H1 (cell line): Measurements from ENCODE around the gene MYOM3. TPM values are rescaled to one million over a fixed set of nuclear protein-coding genes. Genes with fewer than 3 reads are reported as not detected.

ENCODE experiments used
- CTCF ChIA-PET: fragments of 300-600 bp; sonication (Branson Sonifier 250); formaldehyde crosslinking; loops from one replicate; lab custom pipeline; 2021; ENCODE audit not compliant: partially characterized antibody; lab: Charles Lee
- POLR2A ChIA-PET: fragments of 300-600 bp; sonication (Branson Sonifier 250); formaldehyde crosslinking; loops from one replicate; lab custom pipeline; 2021; ENCODE audit warnings: inconsistent platforms; ENCODE audit not compliant: partially characterized antibody; lab: Charles Lee
- DNase-seq, 2 experiments: peaks; one replicate each; pipeline versions ENCODE4 v3.0.0 to v3.0.0-alpha.2; 2010 to 2022; ENCODE audit warnings: low spot score in 2 of 2, low read depth in 1 of 2, mixed read lengths in 1 of 2
- FAIRE-seq: peaks from 2 replicates; lab custom pipeline; 2011; peaks lifted over from hg19 to GRCh38; lab: Jason Lieb, UNC
- H2AFZ ChIP-seq: 2 replicates; pipeline ENCODE4 v1.8.1; 2012; ENCODE audit warnings: low read length, inconsistent platforms
- H2AK5ac ChIP-seq: 2 replicates; pipeline ENCODE4 v1.6.1; 2013; ENCODE audit warnings: low read depth, low read length
- H2BK120ac ChIP-seq: replicated peaks from 2 replicates; pipeline ENCODE3; 2013; ENCODE audit warnings: low read depth, low read length, inconsistent platforms
- H2BK12ac ChIP-seq: 2 replicates; pipeline ENCODE4 v1.6.1; 2013; ENCODE audit warnings: low read depth, low read length
- H2BK15ac ChIP-seq: 2 replicates; pipeline ENCODE4 v1.6.1; 2013; ENCODE audit warnings: low read length
- H2BK20ac ChIP-seq: 2 replicates; pipeline ENCODE4 v1.6.1; 2013; ENCODE audit warnings: low read length
- H2BK5ac ChIP-seq: 2 replicates; pipeline ENCODE4 v1.6.1; 2013; ENCODE audit warnings: low read depth, low read length
- H3K14ac ChIP-seq: 2 replicates; pipeline ENCODE4 v1.6.1; 2013; ENCODE audit warnings: inconsistent platforms; ENCODE audit not compliant: insufficient read length
- H3K18ac ChIP-seq: 2 replicates; pipeline ENCODE4 v1.6.1; 2013; ENCODE audit warnings: low read length; ENCODE audit errors: extremely low read depth
- H3K23ac ChIP-seq: 2 replicates; pipeline ENCODE4 v1.6.1; 2013; ENCODE audit warnings: inconsistent platforms; ENCODE audit not compliant: insufficient read length
- H3K23me2 ChIP-seq: 2 replicates; pipeline ENCODE4 v1.6.1; 2013; ENCODE audit warnings: low read depth, low read length
- H3K27ac ChIP-seq: 2 replicates; pipeline ENCODE4 v1.6.1; 2011; ENCODE audit warnings: low read depth, low read length, inconsistent platforms
- H3K27me3 ChIP-seq, 4 experiments: replicated peaks in 1 of 4; 1 replicate in 1 of 4; 2 replicates in 3 of 4; pipeline versions ENCODE4 v1.6.1 to v1.8.1; 2011 to 2013; ENCODE audit warnings: low read length in 3 of 4, mild to moderate bottlenecking in 3 of 4, inconsistent platforms in 2 of 4, mixed read lengths in 2 of 4, moderate library complexity in 1 of 4; ENCODE audit not compliant: control insufficient read depth in 3 of 4, insufficient read depth in 3 of 4; ENCODE audit errors: extremely low read depth in 1 of 4
- H3K36me3 ChIP-seq, 4 experiments: 2 replicates each; pipeline versions ENCODE4 v1.6.1 to v1.8.1; 2011 to 2013; ENCODE audit warnings: mild to moderate bottlenecking in 4 of 4, low read length in 3 of 4, moderate library complexity in 2 of 4, control low read depth in 1 of 4, inconsistent platforms in 1 of 4; ENCODE audit not compliant: insufficient read depth in 4 of 4, control insufficient read depth in 2 of 4
- H3K4ac ChIP-seq: replicated peaks from 2 replicates; pipeline ENCODE3; 2013; ENCODE audit warnings: low read length, low read depth, mixed read lengths, inconsistent platforms; ENCODE audit not compliant: insufficient read length
- H3K4me1 ChIP-seq, 4 experiments: replicated peaks in 1 of 4; 1 replicate in 1 of 4; 2 replicates in 3 of 4; pipeline versions ENCODE4 v1.6.1 to v1.8.1; 2011 to 2013; ENCODE audit warnings: low read length in 3 of 4, inconsistent platforms in 2 of 4, mixed read lengths in 1 of 4; ENCODE audit not compliant: insufficient read depth in 4 of 4, control insufficient read depth in 3 of 4
- H3K4me2 ChIP-seq, 2 experiments: 2 replicates each; pipeline versions ENCODE4 v1.6.1 to v1.8.1; 2011 to 2013; ENCODE audit warnings: low read depth in 2 of 2, low read length in 2 of 2, control low read depth in 1 of 2, inconsistent platforms in 1 of 2, mild to moderate bottlenecking in 1 of 2; ENCODE audit not compliant: insufficient read depth in 1 of 2
- H3K4me3 ChIP-seq, 4 experiments: fragments of 200-600, 300-600 bp in 1 of 4; sonication (generic), shearing (Covaris generic), sonication (Bioruptor Twin) in 1 of 4; 2 replicates each; pipeline versions ENCODE4 v1.5.1 to v1.8.1; 2011 to 2016; ENCODE audit warnings: low read length in 4 of 4, low read depth in 3 of 4, control low read depth in 2 of 4, inconsistent platforms in 2 of 4, mild to moderate bottlenecking in 2 of 4, mixed read lengths in 1 of 4, moderate library complexity in 1 of 4; ENCODE audit not compliant: insufficient read depth in 2 of 4; ENCODE audit errors: extremely low read depth in 1 of 4
- H3K56ac ChIP-seq: replicated peaks from 2 replicates; pipeline ENCODE3; 2013; ENCODE audit warnings: low read depth, mild to moderate bottlenecking, mixed read lengths, low read length, inconsistent platforms; ENCODE audit not compliant: insufficient read length
- H3K79me1 ChIP-seq: 2 replicates; pipeline ENCODE4 v1.6.1; 2013; ENCODE audit warnings: low read depth, low read length, control low read depth
- H3K79me2 ChIP-seq, 2 experiments: 2 replicates each; pipeline versions ENCODE4 v1.6.1 to v1.8.1; 2012 to 2013; ENCODE audit warnings: low read length in 2 of 2, mild to moderate bottlenecking in 2 of 2, inconsistent platforms in 1 of 2; ENCODE audit not compliant: insufficient read depth in 2 of 2, control insufficient read depth in 1 of 2
- H3K9ac ChIP-seq, 4 experiments: replicated peaks in 1 of 4; 1 replicate in 1 of 4; 2 replicates in 3 of 4; pipeline versions ENCODE4 v1.6.1 to v1.8.1; 2011 to 2013; ENCODE audit warnings: low read depth in 3 of 4, low read length in 3 of 4, control low read depth in 2 of 4, mild to moderate bottlenecking in 2 of 4, moderate library complexity in 2 of 4, inconsistent platforms in 1 of 4; ENCODE audit errors: extremely low read depth in 1 of 4
- H3K9me3 ChIP-seq, 2 experiments: 2 replicates each; pipeline versions ENCODE4 v1.6.1 to v1.8.1; 2012 to 2013; ENCODE audit warnings: mild to moderate bottlenecking in 2 of 2, moderate library complexity in 2 of 2, control low read depth in 1 of 2, inconsistent platforms in 1 of 2, low read depth in 1 of 2, low read length in 1 of 2, mixed read lengths in 1 of 2; ENCODE audit not compliant: insufficient read depth in 2 of 2
- H4K20me1 ChIP-seq, 2 experiments: replicated peaks in 1 of 2; 2 replicates each; pipeline versions ENCODE3 to v1.8.1; 2011 to 2013; ENCODE audit warnings: inconsistent platforms in 2 of 2, low read length in 2 of 2, mild to moderate bottlenecking in 1 of 2; ENCODE audit not compliant: insufficient read depth in 2 of 2, control insufficient read depth in 1 of 2
- H4K5ac ChIP-seq: 2 replicates; pipeline ENCODE4 v1.6.1; 2013; ENCODE audit warnings: low read length, low read depth, mixed read lengths, inconsistent platforms; ENCODE audit not compliant: insufficient read length
- H4K8ac ChIP-seq: 2 replicates; pipeline ENCODE4 v1.8.0; 2013; ENCODE audit warnings: mild to moderate bottlenecking, moderate library complexity, low read length, inconsistent platforms; ENCODE audit not compliant: insufficient read depth; ENCODE audit errors: extremely low read depth
- H4K91ac ChIP-seq: replicated peaks from 2 replicates; pipeline ENCODE3; 2013; ENCODE audit warnings: low read length, mixed read lengths, inconsistent platforms; ENCODE audit not compliant: insufficient read length
- BCL11A ChIP-seq, 2 experiments: IDR thresholded peaks; one replicate each; pipeline ENCODE4 v1.6.1; 2011; ENCODE audit warnings: low read depth in 2 of 2, low read length in 2 of 2, mild to moderate bottlenecking in 2 of 2
- CHD2 ChIP-seq: IDR thresholded peaks from 2 replicates; pipeline ENCODE4 v1.6.1; 2012; ENCODE audit warnings: low read length, improper control_type of control experiment
- EZH2 ChIP-seq: fragments of 200-600 bp; sonication (generic); IDR thresholded peaks from 2 replicates; pipeline ENCODE4 v1.7.1; 2012; ENCODE audit warnings: low read depth, mild to moderate bottlenecking, moderate library complexity, low read length, inconsistent platforms; ENCODE audit not compliant: severe bottlenecking
- GABPA ChIP-seq: IDR thresholded peaks from 2 replicates; pipeline ENCODE4 v1.6.1; 2011; ENCODE audit warnings: mild to moderate bottlenecking, low read length, moderate library complexity, borderline replicate concordance; ENCODE audit not compliant: insufficient read depth
- HDAC6 ChIP-seq: IDR thresholded peaks from one replicate; pipeline ENCODE4 v1.7.1; 2012; ENCODE audit warnings: low read depth, mild to moderate bottlenecking, inconsistent platforms, low read length, moderate library complexity
- NRF1 ChIP-seq: IDR thresholded peaks from 2 replicates; pipeline ENCODE4 v1.6.1; 2011; ENCODE audit warnings: mild to moderate bottlenecking, low read depth, low read length, improper control_type of control experiment
- SIRT6 ChIP-seq: IDR thresholded peaks from one replicate; pipeline ENCODE4 v1.7.1; 2012; ENCODE audit warnings: low read length, inconsistent platforms
- SP1 ChIP-seq: IDR thresholded peaks from 2 replicates; pipeline ENCODE4 v1.6.1; 2011; ENCODE audit warnings: low read depth, low read length
- SP2 ChIP-seq: IDR thresholded peaks from 2 replicates; pipeline ENCODE4 v1.6.1; 2012; ENCODE audit warnings: mild to moderate bottlenecking, low read length, inconsistent platforms
- TCF12 ChIP-seq: IDR thresholded peaks from 2 replicates; pipeline ENCODE4 v1.6.1; 2011; ENCODE audit warnings: low read depth, mild to moderate bottlenecking, low read length
- ZNF274 ChIP-seq: IDR thresholded peaks from 2 replicates; pipeline ENCODE4 v1.7.0; 2012; ENCODE audit warnings: low read length, borderline replicate concordance; ENCODE audit errors: extremely low read depth
- WGBS, 2 experiments: shearing (Covaris generic) in 1 of 2; methylation state at CpG; one replicate each; pipeline versions ENCODE4 v1.1.6 to v1.1.7; 2013 to 2015; ENCODE audit warnings: low lambda C conversion rate in 2 of 2, mixed read lengths in 2 of 2, inconsistent platforms in 1 of 2, low coverage in 1 of 2, missing lambda C conversion rate in 1 of 2; ENCODE audit not compliant: insufficient replicate concordance in 2 of 2, insufficient coverage in 1 of 2, insufficient read length in 1 of 2; ENCODE audit errors: extremely low coverage in 1 of 2, missing lambda C conversion rate in 1 of 2; 5-methylcytosine and 5-hydroxymethylcytosine counted together
- polyA plus RNA-seq, 7 experiments: library from polyadenylated mRNA; depleted of rRNA in 3 of 7; stranded (reverse) in 5 of 7; unstranded in 2 of 7; fragments of >200 nt in 5 of 7; fragments of 200-250 nt in 2 of 7; gene quantifications; 1 replicate in 5 of 7; 2 replicates in 1 of 7; 4 replicates in 1 of 7; pipeline versions ENCODE4 v1.2.1 to v1.2.3, GENCODE V29; 2011 to 2013; ENCODE audit warnings: missing spikeins in 2 of 7, mixed read lengths in 2 of 7
- total RNA-seq: library from RNA; stranded (reverse); fragmentation: NEBNext Ultra II Directional; extraction: Animal tissue kit (Norgen Biotek cat#: 25700); gene quantifications from 2 replicates; pipeline ENCODE4 v1.2.1, GENCODE V29; 2021
- TF ChIP-seq, protein P1 (sequence below): IDR thresholded peaks from 2 replicates; pipeline ENCODE4 v1.6.1; 2011; ENCODE audit warnings: low read depth, mild to moderate bottlenecking, low read length; ENCODE audit not compliant: insufficient read depth

The MYOM3 gene
- total and polyA plus RNA-seq, 2 of the 8 experiments (the other 6 are each of a cell fraction or from before 2014, with no cell fraction given): 0.08 to 0.09 TPM

GRCh38 chr1:24021403-24022266 is 90.3 kb downstream of the MYOM3 start:
- no peaks in the 10 kb centered on the region for H3K79me1 ChIP-seq
- H3K4ac ChIP-seq: no peak overlapping the region
- 0 out of 2 replicates have a peak overlapping the region, but pooled peaks have one; percentile 4 for H2BK15ac ChIP-seq
- no peaks in the 10 kb centered on the region for H3K9me3 ChIP-seq
- H3K4me1 ChIP-seq: peaks cover 0 to 12% (median 4%) of the 10 kb centered on the region in 4 experiments; a peak in 5 of 7 replicates
- no peak overlapping the region for H2BK12ac ChIP-seq
- FAIRE-seq (no peak), DNase-seq (no peak)
- no peak overlapping the region for H3K27ac ChIP-seq
- H4K20me1 ChIP-seq: no peaks in the 10 kb centered on the region
- no peak overlapping the region for H4K5ac ChIP-seq
- peak overlapping the region; percentile 55; the same call in 1 of the 2 replicates for H2BK20ac ChIP-seq
- H3K23ac ChIP-seq: no peak overlapping the region
- no peaks in the 10 kb centered on the region for H3K36me3 ChIP-seq
- H3K56ac ChIP-seq: no peak overlapping the region
- ChIA-PET POLR2A (interaction anchor here (0.9 to 2.3 kb wide), 4 partner anchors 41 to 129 kb away, joined by 4 to 6 read pairs (median 5); partner anchors contain the start of genes PNRC2 and SRSF10), CTCF (interaction anchor here (0.8 to 1.9 kb wide), 3 partner anchors 25 to 211 kb away, joined by 3 to 6 read pairs (median 3); no protein-coding TSS in a partner anchor)
- H3K9ac ChIP-seq: no peak overlapping the region
- H3K14ac ChIP-seq: no peak overlapping the region
- no peak overlapping the region for H3K4me2 ChIP-seq
- H3K23me2 ChIP-seq: no peaks in the 10 kb centered on the region
- H3K18ac ChIP-seq: no peak overlapping the region
- H3K27me3 ChIP-seq: no peaks in the 10 kb centered on the region
- H4K8ac ChIP-seq: peak overlapping the region; percentile 31; the same call in 1 of the 2 replicates
- H2BK120ac ChIP-seq: no peak overlapping the region
- H4K91ac ChIP-seq: peak overlapping the region; percentile 57
- 84% methylated on average over 7 of the region's 7 CpGs; no CpG with 5 or more reads in 1 of the 2 experiments for WGBS, 2 experiments
- H3K4me3 ChIP-seq: no peak overlapping the region
- H3K79me2 ChIP-seq: no peaks in the 10 kb centered on the region
- H2AFZ ChIP-seq: peak overlapping the region; percentile 14; the same call in 1 of the 2 replicates
- H2BK5ac ChIP-seq: no peak overlapping the region
- no peak overlapping the region for H2AK5ac ChIP-seq
- TF ChIP-seq CHD2 (no peak), BCL11A (IDR thresholded peaks at IDR 0.05; ENCODE audit: low read depth in 2 of 2, low read length in 2 of 2) (no peak), HDAC6 (no peak), SP1 (no peak), NRF1 (no peak), GABPA (no peak), TCF12 (no peak), ZNF274 (no peak), SP2 (no peak), SIRT6 (no peak), EZH2 (no peak)
- TF ChIP-seq, protein P1, sequence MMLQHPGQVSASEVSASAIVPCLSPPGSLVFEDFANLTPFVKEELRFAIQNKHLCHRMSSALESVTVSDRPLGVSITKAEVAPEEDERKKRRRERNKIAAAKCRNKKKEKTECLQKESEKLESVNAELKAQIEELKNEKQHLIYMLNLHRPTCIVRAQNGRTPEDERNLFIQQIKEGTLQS: no peak
